ENCODE measurements around the gene TAF11L9.
"Not testable (repeated sequence)": the region's sequence is repeated elsewhere in the genome, so short reads cannot be mapped to it uniquely, and the experiment has no call there.

The TAF11L9 gene

GRCh38 chr5:17594255-17594654, at the start of gene TAF11L9:
TSS of gene TAF11L9 (minus strand) at chr5:17594394.
- DNase-seq (ENCODE audit: low read depth, low spot score); H3K27ac ChIP-seq: not testable (repeated sequence)

- DNase-seq (ENCODE audit: low read depth, low spot score), result no peak
- no peak within 1 kb of the TSS for H3K27ac ChIP-seq
Observed at GRCh38 chr5:17634160-17634559, 40.0 kb upstream of the TAF11L9 start, which contains the start of gene TAF11L14. TSS of gene TAF11L14 (plus strand) at chr5:17634460.

DNA sequence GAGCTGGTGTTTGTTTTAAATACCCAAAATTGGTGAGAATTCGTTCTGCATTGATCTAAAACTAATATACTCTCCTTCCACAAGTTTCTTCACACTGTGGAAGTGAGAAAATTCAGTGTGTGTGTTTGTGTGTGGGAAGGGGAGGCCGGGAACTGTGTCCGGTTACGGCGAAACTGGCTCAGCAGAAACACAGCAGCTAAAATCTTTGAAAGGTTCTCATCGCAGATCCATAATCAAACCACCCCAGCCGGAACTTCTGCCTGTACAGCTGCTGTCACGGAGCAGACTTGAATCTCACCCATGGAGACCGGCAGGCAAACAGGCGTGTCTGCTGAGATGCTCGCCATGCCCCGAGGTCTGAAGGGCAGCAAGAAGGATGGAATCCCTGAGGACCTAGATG, 37.6 kb upstream of the TAF11L9 start, which contains the start of gene TAF11L13:
Gene TAF11L13 (plus strand): TSS at position 301 of the 400 bp plus-strand sequence.
- DNase-seq (ENCODE audit: low read depth, low spot score); H3K27ac ChIP-seq: not testable (repeated sequence)

GRCh38 chr5:17625686-17626085, 31.5 kb upstream of the TAF11L9 start:
- DNase-seq (ENCODE audit: low read depth, low spot score), result no peak
- H3K27ac ChIP-seq, result no peak overlapping the region

DNA sequence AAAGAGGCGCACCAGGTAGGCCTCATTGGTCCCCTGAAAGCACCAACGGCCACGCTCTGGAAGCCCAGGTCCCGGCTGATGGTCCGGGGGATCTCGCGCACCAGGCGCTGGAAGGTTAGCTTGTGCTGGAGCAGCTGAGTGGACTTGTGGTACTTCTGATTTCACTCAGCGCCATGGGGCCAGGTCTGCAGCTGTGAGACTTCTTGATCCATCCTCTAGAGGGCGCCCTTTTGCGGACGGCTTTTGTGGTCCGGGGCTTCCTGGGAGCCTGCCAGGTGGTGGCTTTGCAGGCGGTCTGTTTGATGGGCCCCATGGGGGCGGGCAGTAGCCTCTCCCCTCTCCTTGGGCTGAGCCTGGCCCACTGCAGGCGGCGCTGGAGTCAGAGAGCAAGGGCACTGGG, 26.4 kb upstream of the TAF11L9 start:
- no peak for DNase-seq (ENCODE audit: low read depth, low spot score)
- no peak overlapping the region for H3K27ac ChIP-seq

DNA sequence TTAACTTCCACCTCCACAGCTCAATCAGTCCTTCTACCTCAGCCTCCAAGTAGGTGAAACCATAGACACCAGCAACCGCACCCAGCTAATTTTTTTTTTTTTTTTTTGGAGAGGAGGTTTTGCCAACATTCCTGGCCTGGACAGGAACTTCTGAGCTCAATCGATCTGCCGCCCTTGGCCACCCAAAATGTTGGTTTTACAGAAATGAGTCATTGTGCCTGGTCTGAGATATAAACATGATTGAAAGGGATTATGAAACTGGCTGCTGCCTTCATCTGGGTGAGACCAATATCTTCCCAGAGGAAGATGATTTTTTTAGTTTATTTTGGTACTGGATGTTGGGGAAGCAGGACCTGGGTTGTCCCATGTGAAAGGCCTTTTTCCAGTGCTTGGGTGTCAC, 25.2 kb upstream of the TAF11L9 start:
- DNase-seq (ENCODE audit: low read depth, low spot score), result no peak
- H3K27ac ChIP-seq, result no peak overlapping the region

DNA sequence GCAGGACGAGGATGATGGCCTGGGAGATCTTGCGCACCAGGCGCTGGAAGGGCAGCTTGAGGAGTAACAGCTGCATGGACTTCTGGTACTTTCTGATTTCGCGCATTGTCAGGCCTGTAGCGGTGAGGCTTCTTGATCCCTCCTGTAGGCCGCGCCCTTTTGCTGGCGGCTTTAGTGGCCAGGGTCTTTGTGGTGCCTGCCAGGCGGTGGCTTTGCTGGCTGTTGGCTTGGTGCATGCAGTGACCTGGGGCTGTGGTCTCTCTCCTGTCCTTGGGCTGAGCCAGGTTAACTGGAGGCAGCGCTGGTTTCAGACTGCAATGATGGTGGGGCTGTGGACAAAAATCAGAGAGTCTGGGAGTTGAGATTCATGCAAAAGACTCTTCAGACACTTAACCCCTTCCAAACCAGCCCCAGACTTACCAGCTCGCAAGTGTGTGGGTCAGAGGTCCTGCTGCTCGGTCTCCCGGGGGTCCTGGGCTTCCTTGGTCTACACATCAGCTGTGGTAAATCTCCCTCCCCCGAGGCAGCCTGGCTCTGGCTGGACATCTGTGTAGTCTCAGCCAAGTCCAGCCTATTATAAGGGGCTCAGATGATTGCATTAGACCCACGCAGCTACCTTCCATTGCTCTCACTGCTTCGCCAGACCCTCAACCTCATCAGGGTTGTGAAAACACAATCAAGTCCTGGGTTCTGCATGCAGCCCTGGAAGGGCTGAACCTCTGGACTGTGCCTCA, 20.8 kb upstream of the TAF11L9 start:
- DNase-seq (ENCODE audit: low read depth, low spot score), result no peak
- no peak overlapping the region for H3K27ac ChIP-seq

GRCh38 chr5:17610092-17610491, 15.9 kb upstream of the TAF11L9 start, which contains the start of gene TAF11L12:
TSS of gene TAF11L12 (plus strand) at chr5:17610392.
- H3K27ac ChIP-seq; DNase-seq (ENCODE audit: low read depth, low spot score): not testable (repeated sequence)

DNA sequence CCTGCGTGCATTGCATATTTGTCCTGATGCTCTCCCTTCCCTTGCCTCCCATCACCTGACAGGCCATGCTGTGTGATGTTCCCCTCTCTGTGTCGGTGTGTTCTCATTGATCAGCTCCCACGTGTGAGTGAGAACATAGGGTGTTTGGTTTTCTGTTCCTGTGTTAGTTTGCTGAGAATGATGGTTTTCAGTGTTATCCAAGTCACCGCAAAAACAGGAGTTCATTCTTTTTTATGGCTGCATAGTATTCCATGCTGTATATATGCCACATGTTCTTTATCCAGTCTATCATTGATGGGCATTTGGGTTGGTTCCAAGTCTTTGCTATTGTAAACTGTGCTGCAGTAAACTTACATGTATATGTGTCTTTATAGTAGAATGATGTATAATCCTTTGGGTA, 13.3 kb upstream of the TAF11L9 start:
- not testable (repeated sequence) for DNase-seq (ENCODE audit: low read depth, low spot score); H3K27ac ChIP-seq

DNA sequence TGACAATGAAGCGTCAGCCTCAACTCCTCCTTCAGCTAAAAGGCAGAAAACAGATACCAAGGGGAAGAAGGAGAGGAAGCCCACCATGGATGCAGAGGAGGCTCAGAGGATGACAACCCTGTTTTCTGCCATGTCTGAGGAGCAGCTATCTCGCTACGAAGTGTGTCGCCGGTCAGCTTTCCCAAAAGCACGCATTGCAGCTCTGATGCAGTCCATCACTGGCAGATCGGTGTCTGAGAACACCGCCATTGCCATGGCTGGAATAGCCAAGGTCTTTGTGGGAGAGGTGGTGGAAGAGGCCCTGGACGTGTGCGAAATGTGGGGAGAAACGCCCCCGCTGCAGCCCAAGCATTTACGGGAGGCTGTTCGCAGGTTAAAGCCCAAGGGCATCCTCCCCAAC, 10.8 kb upstream of the TAF11L9 start:
- DNase-seq (ENCODE audit: low read depth, low spot score), result no peak
- H3K27ac ChIP-seq, result no peak overlapping the region

GRCh38 chr5:17603880-17604279, 9.7 kb upstream of the TAF11L9 start, which contains the start of gene TAF11L11:
TSS of gene TAF11L11 (plus strand) at chr5:17604183.
- not testable (repeated sequence) for H3K27ac ChIP-seq; DNase-seq (ENCODE audit: low read depth, low spot score)

DNA sequence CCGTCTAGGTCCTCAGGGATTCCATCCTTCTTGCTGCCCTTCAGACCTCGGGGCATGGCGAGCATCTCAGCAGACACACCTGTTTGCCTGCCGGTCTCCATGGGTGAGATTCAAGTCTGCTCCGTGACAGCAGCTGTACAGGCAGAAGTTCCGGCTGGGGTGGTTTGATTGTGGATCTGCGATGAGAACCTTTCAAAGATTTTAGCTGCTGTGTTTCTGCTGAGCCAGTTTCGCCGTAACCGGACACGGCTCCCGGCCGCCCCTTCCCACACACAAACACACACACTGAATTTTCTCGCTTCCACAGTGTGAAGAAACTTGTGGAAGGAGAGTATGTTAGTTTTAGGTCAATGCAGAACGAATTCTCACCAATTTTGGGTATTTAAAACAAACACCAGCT, 3.5 kb upstream of the TAF11L9 start, which contains the start of gene TAF11L10:
Gene TAF11L10 (minus strand): TSS at position 101 of the 400 bp plus-strand sequence.
- DNase-seq (ENCODE audit: low read depth, low spot score); H3K27ac ChIP-seq: not testable (repeated sequence)

- DNase-seq (ENCODE audit: low read depth, low spot score); H3K27ac ChIP-seq: not testable (repeated sequence)
Observed at GRCh38 chr5:17590860-17591259, 3.3 kb downstream of the TAF11L9 start, which contains the start of gene TAF11L8. TSS of gene TAF11L8 (minus strand) at chr5:17590960.

DNA sequence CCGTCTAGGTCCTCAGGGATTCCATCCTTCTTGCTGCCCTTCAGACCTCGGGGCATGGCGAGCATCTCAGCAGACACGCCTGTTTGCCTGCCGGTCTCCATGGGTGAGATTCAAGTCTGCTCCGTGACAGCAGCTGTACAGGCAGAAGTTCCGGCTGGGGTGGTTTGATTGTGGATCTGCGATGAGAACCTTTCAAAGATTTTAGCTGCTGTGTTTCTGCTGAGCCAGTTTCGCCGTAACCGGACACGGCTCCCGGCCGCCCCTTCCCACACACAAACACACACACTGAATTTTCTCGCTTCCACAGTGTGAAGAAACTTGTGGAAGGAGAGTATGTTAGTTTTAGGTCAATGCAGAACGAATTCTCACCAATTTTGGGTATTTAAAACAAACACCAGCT, 8.5 kb downstream of the TAF11L9 start, which contains the start of gene TAF11L7:
Gene TAF11L7 (minus strand): TSS at position 101 of the 400 bp plus-strand sequence.
- H3K27ac ChIP-seq; DNase-seq (ENCODE audit: low read depth, low spot score): not testable (repeated sequence)
